ENCODE measurements around the gene SORD. TPM values are rescaled to one million over a fixed set of nuclear protein-coding genes. Genes with fewer than 3 reads are reported as not detected.

SORD gene
- total RNA-seq, 3 donors from 2014 or later, result 26.9 to 42.7 (median 32.6) TPM

GRCh38 chr15:45117308-45118130 lies 94.5 kb downstream of the SORD start:
- no peaks in the 10 kb centered on the region for H3K36me3 Mint-ChIP-seq (ENCODE audit: insufficient read depth)
- DNase-seq (no peak), ATAC-seq (peak; percentile 5 to 11)
- peak overlapping the region; percentile 71 for H3K4me3 Mint-ChIP-seq
- H3K9me3 Mint-ChIP-seq, result no peaks in the 10 kb centered on the region
- H3K27me3 Mint-ChIP-seq (ENCODE audit: low read depth), result peaks cover 85% of the 10 kb centered on the region
- peaks cover 38% of the 10 kb centered on the region for H3K4me1 Mint-ChIP-seq (ENCODE audit: low read depth)

GRCh38 chr15:45118131-45118588 lies 95.2 kb downstream of the SORD start:
- no peaks in the 10 kb centered on the region for H3K36me3 Mint-ChIP-seq (ENCODE audit: insufficient read depth)

GRCh38 chr15:45118996-45119395 lies 96.0 kb downstream of the SORD start:
- peaks cover 78% of the 10 kb centered on the region for H3K27me3 Mint-ChIP-seq (ENCODE audit: low read depth)
- DNase-seq (no peak), ATAC-seq (no peak)
- no peaks in the 10 kb centered on the region for H3K36me3 Mint-ChIP-seq (ENCODE audit: insufficient read depth)
- H3K9me3 Mint-ChIP-seq, result no peaks in the 10 kb centered on the region
- H3K4me1 Mint-ChIP-seq (ENCODE audit: low read depth), result peaks cover 23% of the 10 kb centered on the region
- no peak overlapping the region for H3K4me3 Mint-ChIP-seq

More at GRCh38 chr15:45118131-45118588, 95.2 kb downstream of the SORD start:
- ATAC-seq, result peak; percentile 95 to 97
- DNase-seq, result peak; percentile 78
- H3K9me3 Mint-ChIP-seq, result no peaks in the 10 kb centered on the region
- peaks cover 32% of the 10 kb centered on the region for H3K4me1 Mint-ChIP-seq (ENCODE audit: low read depth)
- H3K4me3 Mint-ChIP-seq, result peak overlapping the region; percentile 71
- H3K27me3 Mint-ChIP-seq (ENCODE audit: low read depth), result peaks cover 85% of the 10 kb centered on the region

- no peak for DNase-seq
- peaks cover 72% of the 10 kb centered on the region for H3K27me3 Mint-ChIP-seq (ENCODE audit: low read depth)
- ATAC-seq, result no peak
- no peaks in the 10 kb centered on the region for H3K36me3 Mint-ChIP-seq (ENCODE audit: insufficient read depth)
- no peak overlapping the region for H3K4me3 Mint-ChIP-seq
- no peaks in the 10 kb centered on the region for H3K9me3 Mint-ChIP-seq
- H3K4me1 Mint-ChIP-seq (ENCODE audit: low read depth), result peaks cover 17% of the 10 kb centered on the region
Observed at GRCh38 chr15:45120081-45120972, 97.3 kb downstream of the SORD start.

- Mint-ChIP-seq H3K9me3 (no peaks in the 10 kb centered on the region), H3K36me3 (ENCODE audit: insufficient read depth) (no peaks in the 10 kb centered on the region), H3K27me3 (ENCODE audit: low read depth) (peaks cover 72% of the 10 kb centered on the region), H3K4me3 (no peak overlapping the region), H3K4me1 (ENCODE audit: low read depth) (peaks cover 14% of the 10 kb centered on the region)
- DNase-seq (no peak), ATAC-seq (no peak)
Observed at GRCh38 chr15:45121020-45121419, 98.0 kb downstream of the SORD start.

- peaks cover 9% of the 10 kb centered on the region for H3K4me1 Mint-ChIP-seq (ENCODE audit: low read depth)
- no peak overlapping the region for H3K4me3 Mint-ChIP-seq
- no peak for DNase-seq
- no peak for ATAC-seq
- H3K36me3 Mint-ChIP-seq (ENCODE audit: insufficient read depth), result no peaks in the 10 kb centered on the region
- H3K27me3 Mint-ChIP-seq (ENCODE audit: low read depth), result peaks cover 70% of the 10 kb centered on the region
- H3K9me3 Mint-ChIP-seq, result no peaks in the 10 kb centered on the region
Observed at GRCh38 chr15:45121706-45122417, 98.9 kb downstream of the SORD start.

- H3K27me3 Mint-ChIP-seq (ENCODE audit: low read depth), result peaks cover 65% of the 10 kb centered on the region
- H3K4me1 Mint-ChIP-seq (ENCODE audit: low read depth), result peaks cover 4% of the 10 kb centered on the region
- DNase-seq (no peak), ATAC-seq (no peak)
- H3K36me3 Mint-ChIP-seq (ENCODE audit: insufficient read depth), result no peaks in the 10 kb centered on the region
- H3K4me3 Mint-ChIP-seq, result no peak overlapping the region
- no peaks in the 10 kb centered on the region for H3K9me3 Mint-ChIP-seq
Observed at GRCh38 chr15:45122719-45123118, 99.7 kb downstream of the SORD start.

GRCh38 chr15:45123397-45123796 lies 100.4 kb downstream of the SORD start:
- Mint-ChIP-seq H3K9me3 (no peaks in the 10 kb centered on the region), H3K4me3 (no peak overlapping the region), H3K4me1 (ENCODE audit: low read depth) (no peaks in the 10 kb centered on the region), H3K27me3 (ENCODE audit: low read depth) (peaks cover 66% of the 10 kb centered on the region), H3K36me3 (ENCODE audit: insufficient read depth) (no peaks in the 10 kb centered on the region)
- ATAC-seq, result no peak
- no peak for DNase-seq

GRCh38 chr15:45126535-45127158 lies 103.7 kb downstream of the SORD start:
- DNase-seq, result peak; percentile 41
- no peaks in the 10 kb centered on the region for H3K36me3 Mint-ChIP-seq (ENCODE audit: insufficient read depth)
- H3K4me1 Mint-ChIP-seq (ENCODE audit: low read depth), result peaks cover 6% of the 10 kb centered on the region
- H3K9me3 Mint-ChIP-seq, result no peaks in the 10 kb centered on the region
- H3K27me3 Mint-ChIP-seq (ENCODE audit: low read depth), result peaks cover 63% of the 10 kb centered on the region
- ATAC-seq, result peak; percentile 23 to 47
- no peak overlapping the region for H3K4me3 Mint-ChIP-seq

Other genes with a start within 250 kb of the SORD start
- not detected for gene TERB2, start 66.5 kb upstream of the SORD start, total RNA-seq
- under 1 TPM; 0.05 to 0.11 (median 0.10) TPM for gene DUOX2, start 91.0 kb downstream of the SORD start, total RNA-seq
- not detected for gene DUOXA2, start 91.1 kb downstream of the SORD start, total RNA-seq
- under 1 TPM; 0.08 to 0.58 (median 0.24) TPM for gene DUOXA1, start 106.7 kb downstream of the SORD start, total RNA-seq
- under 1 TPM; 0.13 to 0.42 (median 0.22) TPM for gene DUOX1, start 106.8 kb downstream of the SORD start, total RNA-seq
- 10 to 100 TPM; 17.5 to 30.5 (median 19.2) TPM for gene SHF, start 164.8 kb downstream of the SORD start, total RNA-seq
- under 1 TPM in 1 of 3 donors, not detected in 2; 0.14 TPM for gene SLC28A2, start 229.0 kb downstream of the SORD start, total RNA-seq